Measurements from ENCODE around the gene TGM4.

TGM4 gene

GRCh38 chr3:44862226-44862637, 12.2 kb upstream of the TGM4 start:
- peak overlapping the region; percentile 92 for H3K4me3 ChIP-seq (ENCODE audit: low read depth, low read length)
- TF ChIP-seq CTCF (IDR thresholded peaks at IDR 0.05; ENCODE audit: borderline replicate concordance, insufficient read depth, low read depth, low read length) = no peak

- TF ChIP-seq CTCF (IDR thresholded peaks at IDR 0.05; ENCODE audit: borderline replicate concordance, insufficient read depth, low read depth, low read length) = no peak
- no peak overlapping the region for H3K4me3 ChIP-seq (ENCODE audit: low read depth, low read length)
Measured at GRCh38 chr3:44865272-44866035, 9.0 kb upstream of the TGM4 start.

GRCh38 chr3:44867421-44868111, 6.8 kb upstream of the TGM4 start:
- H3K4me3 ChIP-seq (ENCODE audit: low read depth, low read length) = no peak overlapping the region
- TF ChIP-seq CTCF (IDR thresholded peaks at IDR 0.05; ENCODE audit: borderline replicate concordance, insufficient read depth, low read depth, low read length) = no peak

GRCh38 chr3:44870375-44871061, 3.9 kb upstream of the TGM4 start:
- H3K4me3 ChIP-seq (ENCODE audit: low read depth, low read length) = no peak overlapping the region
- TF ChIP-seq CTCF (IDR thresholded peaks at IDR 0.05; ENCODE audit: borderline replicate concordance, insufficient read depth, low read depth, low read length) = no peak

- no peak for TF ChIP-seq CTCF (IDR thresholded peaks at IDR 0.05; ENCODE audit: borderline replicate concordance, insufficient read depth, low read depth, low read length)
- no peak overlapping the region for H3K4me3 ChIP-seq (ENCODE audit: low read depth, low read length)
Measured at GRCh38 chr3:44875596-44875995, 1.2 kb downstream of the TGM4 start.

- TF ChIP-seq CTCF (IDR thresholded peaks at IDR 0.05; ENCODE audit: borderline replicate concordance, insufficient read depth, low read depth, low read length) = no peak
Measured at GRCh38 chr3:44877333-44877732, 2.9 kb downstream of the TGM4 start.

More at GRCh38 chr3:44877333-44877732, 2.9 kb downstream of the TGM4 start:
- no peak overlapping the region for H3K4me3 ChIP-seq (ENCODE audit: low read depth, low read length)

All from GM12875 (cell line).